ENCODE data around the gene SARM1. TPM values are rescaled to one million over a fixed set of nuclear protein-coding genes. Genes with fewer than 3 reads are reported as not detected.
A peak's percentile ranks its signal among the peaks of the same experiment; 100 is the strongest.

SARM1 gene
- total and polyA plus RNA-seq, 2 of the 13 experiments (the other 11 are each of a cell fraction or from before 2014, with no cell fraction given) = 0.73 to 0.86 TPM

GRCh38 chr17:28368306-28368831 lies 3.1 kb upstream of the SARM1 start (continued):
- TF ChIP-seq ZNF503 (CRISPR knock-in tag; IDR thresholded peaks at IDR 0.05) = peak; percentile 90
- TF ChIP-seq GABPA (IDR thresholded peaks at IDR 0.05; ENCODE audit: low read depth, low read length) = no peak
- peak; percentile 75 for TF ChIP-seq GABPA (CRISPR knock-in tag; IDR thresholded peaks at IDR 0.05; ENCODE audit: low read depth)
- TF ChIP-seq MTA3 (CRISPR knock-in tag; IDR thresholded peaks at IDR 0.05) = no peak
- TF ChIP-seq HNF4A (CRISPR knock-in tag; IDR thresholded peaks at IDR 0.05) = peak; percentile 99
- TF ChIP-seq NBN (conservative IDR thresholded peaks at IDR 0.05) = no peak
- peak; percentile 91 for TF ChIP-seq TARDBP (CRISPR knock-in tag; IDR thresholded peaks at IDR 0.05)
- TF ChIP-seq ZNF605 (CRISPR knock-in tag; IDR thresholded peaks at IDR 0.05) = no peak
- TF ChIP-seq ZNF770 (CRISPR knock-in tag; IDR thresholded peaks at IDR 0.05) = no peak
- no peak for TF ChIP-seq GZF1 (CRISPR knock-in tag; IDR thresholded peaks at IDR 0.05)
- 0 out of 2 replicates have a peak, but pooled peaks have one; percentile 45 for TF ChIP-seq HHEX (CRISPR knock-in tag; IDR thresholded peaks at IDR 0.05)
- TF ChIP-seq FOXC1 (CRISPR knock-in tag; IDR thresholded peaks at IDR 0.05; ENCODE audit: borderline replicate concordance) = peak; percentile 79
- 0 out of 2 replicates have a peak, but pooled peaks have one; percentile 62 for TF ChIP-seq ZBTB43 (CRISPR knock-in tag; conservative IDR thresholded peaks at IDR 0.05)
- no peak for TF ChIP-seq E2F2 (CRISPR knock-in tag; IDR thresholded peaks at IDR 0.05; ENCODE audit: borderline replicate concordance)
- peak; percentile 75; the same call in 1 of the 2 replicates for TF ChIP-seq ZNF792 (CRISPR knock-in tag; IDR thresholded peaks at IDR 0.05)
- no peak; the same call in 1 of the 2 replicates for TF ChIP-seq HOMEZ (CRISPR knock-in tag; IDR thresholded peaks at IDR 0.05; ENCODE audit: low read depth)
- peak; percentile 83 for TF ChIP-seq SOX5 (CRISPR knock-in tag; IDR thresholded peaks at IDR 0.05; ENCODE audit: borderline replicate concordance)
- peak; percentile 91 for TF ChIP-seq ZBTB7A (CRISPR knock-in tag; IDR thresholded peaks at IDR 0.05)
- TF ChIP-seq ZSCAN22 (CRISPR knock-in tag; IDR thresholded peaks at IDR 0.05) = no peak
- TF ChIP-seq SRY (CRISPR knock-in tag; IDR thresholded peaks at IDR 0.05) = no peak; the same call in 1 of the 2 replicates
- peak; percentile 87; the same call in 1 of the 2 replicates for TF ChIP-seq ZNF232 (CRISPR knock-in tag; IDR thresholded peaks at IDR 0.05; ENCODE audit: borderline replicate concordance)
